Erythroblast (primary cell): ENCODE measurements around the gene CDKAL1.

Source experiments
- GATA1 ChIP-seq: IDR thresholded peaks from 2 replicates; pipeline ENCODE4 v1.6.1; 2011; ENCODE audit warnings: low read depth, mild to moderate bottlenecking, control low read depth, low read length, moderate library complexity
- POLR2A ChIP-seq: IDR thresholded peaks from 2 replicates; pipeline ENCODE4 v1.6.1; 2011; ENCODE audit warnings: mild to moderate bottlenecking, low read length

DNA sequence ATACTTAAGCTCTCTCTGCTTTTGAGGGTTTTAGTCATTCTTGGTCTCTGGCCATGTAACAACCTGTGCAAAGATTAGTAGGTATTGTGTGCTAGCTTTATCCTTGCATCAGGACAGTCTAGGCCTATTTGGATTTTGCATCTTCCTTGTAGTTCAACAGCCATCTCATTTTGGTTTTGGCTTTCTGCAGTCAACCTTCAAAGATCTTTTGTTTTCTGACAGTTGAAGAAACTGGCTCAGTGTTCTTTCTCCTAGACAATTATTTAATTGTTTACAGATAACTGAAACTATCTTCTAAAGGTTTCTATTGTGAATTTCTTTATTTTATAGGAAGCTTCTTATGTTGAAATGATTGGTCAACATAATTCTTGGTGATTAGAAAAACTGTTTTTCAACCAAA lies 307.5 kb downstream of the CDKAL1 start:
- TF ChIP-seq POLR2A (no peak), GATA1 (no peak)
